Dedifferentiated amniotic fluid mesenchymal stem cell (primary cell): ENCODE measurements around the gene NME9.
"Not testable (repeated sequence)": the region's sequence is repeated elsewhere in the genome, so short reads cannot be mapped to it uniquely, and the experiment has no call there.

Experiments used
- DNase-seq: peaks from one replicate; pipeline ENCODE4 v3.0.0-alpha.2; 2016; ENCODE audit errors: extremely low spot score

Gene NME9

GRCh38 chr3:138329127-138329983 lies at the start of gene NME9:
TSS of gene NME9 (minus strand) at chr3:138329851. CDS start at chr3:138329335, 516 bp downstream.
- DNase-seq = peak; percentile 31

- DNase-seq = no peak
Measured at GRCh38 chr3:138378990-138379389, 49.3 kb upstream of the NME9 start.

- DNase-seq = no peak
Measured at GRCh38 chr3:138378331-138378730, 48.7 kb upstream of the NME9 start.

DNA sequence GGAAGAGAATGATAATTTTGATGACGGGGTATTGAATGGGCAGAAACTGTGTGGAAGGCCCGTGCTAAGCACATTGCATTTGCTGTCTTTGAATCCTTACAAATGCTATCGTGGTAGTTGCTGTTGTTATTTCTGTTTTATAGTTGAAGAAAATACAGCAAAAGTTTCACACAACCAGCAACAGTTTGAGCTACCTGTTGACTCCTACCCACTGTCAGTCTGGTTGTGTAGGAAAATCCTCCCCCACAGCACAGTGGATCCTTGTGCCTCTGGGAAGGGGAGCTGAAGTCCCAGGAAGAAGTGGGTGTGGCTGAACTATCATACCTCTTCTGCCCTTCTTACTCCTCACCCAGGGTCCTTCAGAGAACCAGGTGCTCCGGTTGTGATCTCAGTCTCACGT lies 48.2 kb upstream of the NME9 start:
- no peak for DNase-seq

GRCh38 chr3:138377212-138377611 lies 47.6 kb upstream of the NME9 start:
- not testable (repeated sequence) for DNase-seq

GRCh38 chr3:138376663-138377062 lies 47.0 kb upstream of the NME9 start:
- no peak for DNase-seq

- no peak for DNase-seq
Measured at GRCh38 chr3:138375447-138375846, 45.8 kb upstream of the NME9 start.

DNA sequence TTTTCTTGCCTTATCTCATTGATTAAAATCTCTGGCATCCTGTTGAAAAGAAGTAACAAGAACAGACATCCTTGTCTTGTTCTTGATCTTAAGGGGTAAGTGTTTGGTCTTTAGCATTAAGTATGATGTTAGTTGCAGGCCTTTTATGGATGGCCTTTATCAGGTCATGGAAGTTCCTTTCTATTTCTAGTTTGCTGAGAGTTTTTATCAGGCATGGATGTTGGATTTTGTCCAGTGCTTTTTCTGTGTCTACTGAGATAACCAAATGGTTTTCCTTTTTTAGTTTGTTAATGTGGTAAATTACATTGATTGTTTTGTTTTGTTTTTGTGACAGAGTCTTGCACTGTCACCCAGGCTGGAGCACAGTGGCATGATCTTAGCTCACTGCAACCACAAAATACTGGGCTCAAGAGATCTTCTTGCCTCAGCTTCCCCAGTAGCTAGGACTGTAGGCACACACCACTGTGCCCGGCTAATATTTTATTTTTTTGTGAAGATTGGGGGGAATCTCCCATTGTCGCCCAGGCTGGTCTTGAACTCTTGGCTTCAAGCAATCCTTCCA lies 45.0 kb upstream of the NME9 start:
- no peak for DNase-seq

- no peak for DNase-seq
Measured at GRCh38 chr3:138373736-138374094, 44.1 kb upstream of the NME9 start.

GRCh38 chr3:138373087-138373735 lies 43.6 kb upstream of the NME9 start:
- no peak for DNase-seq

- no peak for DNase-seq
Measured at GRCh38 chr3:138371070-138371965, 41.7 kb upstream of the NME9 start.

DNA sequence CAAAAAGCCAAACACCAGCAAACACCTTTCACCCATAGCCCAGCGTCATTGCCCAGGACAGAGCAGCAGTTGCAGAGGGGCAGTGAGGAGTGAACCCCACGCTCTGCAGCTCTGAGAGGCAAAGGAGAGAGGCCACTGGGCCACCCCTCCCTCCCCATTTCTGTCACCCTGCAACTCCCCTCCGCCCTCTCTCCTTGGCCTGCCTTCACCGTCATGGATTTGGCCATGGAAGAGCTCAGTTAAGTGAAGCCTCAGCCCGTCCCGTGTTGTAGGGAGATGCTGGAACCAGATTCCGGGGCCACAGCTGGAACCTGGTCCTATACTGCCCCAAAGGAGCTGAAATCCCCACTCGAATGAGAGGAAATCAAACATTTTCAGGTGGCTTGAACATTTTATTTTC lies 40.7 kb upstream of the NME9 start:
- no peak for DNase-seq

GRCh38 chr3:138369151-138369900 lies 39.7 kb upstream of the NME9 start:
- DNase-seq = no peak

- peak; percentile 45 for DNase-seq
Measured at GRCh38 chr3:138367911-138368310, 38.3 kb upstream of the NME9 start.

GRCh38 chr3:138367326-138367850 lies 37.7 kb upstream of the NME9 start:
- DNase-seq = no peak

DNA sequence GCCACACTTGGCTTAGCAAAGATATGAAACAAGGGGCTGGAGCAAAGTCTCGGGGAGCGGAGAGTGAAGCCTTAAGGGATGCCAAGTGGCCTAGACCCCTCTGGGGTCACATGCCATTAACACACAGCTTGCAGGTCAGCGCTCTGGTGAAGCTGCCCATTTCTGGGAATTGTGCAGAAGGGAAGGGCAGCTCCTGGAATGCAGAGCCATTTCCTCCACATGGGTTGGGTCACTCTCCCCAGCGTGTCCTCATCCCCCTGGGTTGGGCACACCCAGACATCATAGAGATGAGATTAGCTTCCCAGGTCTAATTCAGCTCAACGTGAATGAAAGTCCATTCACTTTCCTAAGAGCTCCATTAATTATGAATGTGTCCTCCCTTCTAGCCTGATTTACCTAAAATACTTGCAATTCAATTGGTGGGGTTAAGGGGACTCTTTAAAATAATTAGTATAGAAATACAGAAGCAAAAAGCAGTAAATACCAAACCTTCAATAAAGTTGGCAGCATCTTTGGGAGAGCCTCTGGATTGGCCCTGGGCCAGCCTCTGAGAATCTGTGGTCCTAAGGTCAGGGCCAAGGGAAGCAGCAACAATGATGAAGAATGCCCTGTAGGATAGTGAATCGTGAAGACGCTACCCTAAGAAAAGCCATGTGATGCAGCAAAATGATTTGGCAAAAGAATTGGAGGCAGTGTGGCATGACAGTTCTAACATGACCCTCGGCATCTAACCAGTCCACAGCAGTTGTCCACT lies 36.5 kb upstream of the NME9 start:
- no peak for DNase-seq

- no peak for DNase-seq
Measured at GRCh38 chr3:138365253-138365555, 35.6 kb upstream of the NME9 start.

- no peak for DNase-seq
Measured at GRCh38 chr3:138364356-138365252, 35.0 kb upstream of the NME9 start.

DNA sequence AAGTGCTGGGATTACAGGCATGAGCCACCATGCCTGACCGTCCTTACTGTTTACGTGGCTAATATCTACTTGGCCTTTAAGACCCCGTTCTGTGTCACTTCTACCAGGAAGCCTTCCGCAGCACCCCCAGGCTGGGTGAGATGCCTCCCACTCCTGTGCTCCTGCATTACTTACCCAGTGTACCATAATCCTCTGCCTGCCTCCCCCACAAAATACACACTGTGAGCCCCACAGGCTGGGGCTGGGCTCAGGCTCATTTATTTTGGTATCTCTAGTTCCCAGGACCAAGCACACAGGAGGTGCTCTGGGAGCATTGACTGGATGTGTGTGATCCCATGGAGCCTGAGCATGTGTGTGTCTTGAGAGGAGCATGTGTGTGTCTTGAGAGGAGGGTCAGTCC lies 33.7 kb upstream of the NME9 start:
- no peak for DNase-seq
